CD4-positive, alpha-beta T cell treated with Interleukin-21 for 1 hour (primary cell): Measurements from ENCODE around the gene QSER1.
"Not testable (repeated sequence)": the region's sequence is repeated elsewhere in the genome, so short reads cannot be mapped to it uniquely, and the experiment has no call there.

Experiments
- DNase-seq: peaks from one replicate; pipeline ENCODE4 v3.0.0-alpha.2; 2020

The QSER1 gene

DNA sequence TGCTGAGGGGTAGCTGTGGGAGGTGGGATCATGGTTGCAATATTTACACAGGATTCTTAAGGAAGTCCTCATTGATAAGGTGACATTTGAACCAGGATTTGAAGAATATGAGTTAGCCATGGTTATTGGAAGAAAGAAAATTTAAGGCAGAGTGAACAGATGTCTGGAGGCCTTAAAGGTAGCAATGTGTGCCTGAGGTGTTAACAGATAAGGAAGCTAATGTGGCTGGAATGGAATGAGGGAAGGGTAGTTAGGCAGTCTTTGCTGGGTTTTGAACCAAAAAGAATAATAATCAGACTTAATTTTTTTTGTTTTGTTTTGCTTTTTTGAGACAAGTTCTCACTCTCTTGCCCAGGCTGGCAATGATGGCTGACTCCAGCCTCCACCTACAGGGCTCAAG lies 113.4 kb downstream of the QSER1 start:
- no peak for DNase-seq

DNA sequence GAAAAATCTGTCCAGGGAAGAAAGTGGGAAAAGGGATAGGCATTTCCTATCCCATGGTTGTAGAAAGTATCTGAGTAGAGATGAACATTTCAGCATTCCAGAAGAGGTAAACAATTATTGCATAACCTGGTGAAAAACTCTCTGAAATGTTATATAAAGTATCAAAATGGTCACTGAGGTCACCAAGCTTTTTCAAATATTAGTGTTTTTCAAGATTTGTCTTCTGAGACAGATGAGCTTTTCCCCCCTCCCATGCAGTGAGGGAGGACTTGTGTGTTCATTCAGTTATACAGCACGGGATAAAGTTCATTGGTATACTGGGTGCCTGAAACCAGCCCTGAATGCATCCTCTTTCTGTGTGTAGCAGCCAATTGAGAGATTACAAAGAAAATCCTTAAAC lies 121.1 kb downstream of the QSER1 start:
- DNase-seq: no peak

DNA sequence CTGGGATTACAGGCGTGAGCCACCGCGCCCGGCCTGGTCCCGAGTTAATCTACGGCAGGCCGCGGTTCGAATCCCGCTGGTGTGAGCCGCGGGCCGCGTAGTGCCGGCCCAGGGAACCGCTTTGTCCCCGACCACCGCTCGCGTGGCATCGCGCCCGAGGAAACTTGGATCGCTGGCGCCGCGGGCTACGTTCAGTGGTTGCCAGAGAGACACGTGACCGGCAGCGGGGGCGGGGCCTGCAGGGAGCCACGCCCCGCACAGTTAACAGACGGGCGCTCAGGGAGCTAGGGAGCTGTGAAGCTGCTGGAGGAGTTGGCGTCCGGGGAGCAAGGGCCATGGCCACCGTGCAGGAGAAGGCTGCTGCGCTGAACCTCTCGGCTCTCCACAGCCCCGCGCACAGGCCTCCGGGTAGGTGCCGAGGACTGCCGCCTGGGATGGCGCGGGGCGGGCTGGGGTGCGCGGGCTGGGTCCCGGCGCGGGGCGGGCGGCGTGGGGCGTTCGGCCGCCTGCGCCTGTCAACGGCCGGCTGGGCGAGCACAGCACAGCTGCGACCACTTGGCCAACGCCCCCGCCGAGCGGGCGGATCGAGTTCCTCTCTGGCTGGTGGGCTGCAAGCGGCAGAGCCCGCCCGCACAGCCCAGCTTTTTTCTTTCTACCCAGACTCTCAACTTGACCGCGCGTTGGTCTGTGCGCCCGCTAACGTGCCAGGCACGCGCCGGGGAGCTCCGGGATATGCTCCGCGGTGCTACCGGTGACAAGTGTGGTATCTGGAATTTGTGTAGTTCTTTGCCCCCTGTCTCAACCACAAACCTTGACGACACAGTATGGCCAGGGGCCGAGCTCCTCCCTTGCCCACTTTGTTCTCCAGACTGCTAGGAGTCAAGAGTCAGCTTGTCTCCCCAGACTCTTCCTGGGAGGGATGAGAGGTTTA lies 123.3 kb downstream of the QSER1 start, which contains the start of gene DEPDC7:
Gene DEPDC7, plus strand, starts transcription at position 258 of the 931 bp plus-strand sequence. Its CDS starts 78 bp downstream, at position 336.
- DNase-seq: peak; percentile 77

DNA sequence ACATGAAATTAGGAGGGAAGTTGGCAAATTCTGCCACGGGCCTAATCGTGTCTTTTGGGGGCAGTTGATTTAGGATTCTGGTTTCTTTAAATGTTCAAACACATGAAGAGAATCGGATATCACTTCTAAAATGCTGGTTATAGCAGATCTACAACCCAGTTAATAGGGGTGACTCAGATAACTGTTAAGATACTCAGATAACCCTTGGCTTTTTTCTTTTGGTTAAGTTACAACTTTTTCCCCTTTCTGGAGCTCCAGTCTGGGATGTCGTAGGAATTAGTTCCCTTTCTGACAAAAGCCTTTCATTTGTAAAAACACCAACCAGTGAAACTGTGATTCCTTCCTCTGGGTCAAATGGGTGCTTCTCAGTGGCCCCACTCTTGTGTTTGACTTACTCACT lies 124.0 kb downstream of the QSER1 start:
- no peak for DNase-seq

DNA sequence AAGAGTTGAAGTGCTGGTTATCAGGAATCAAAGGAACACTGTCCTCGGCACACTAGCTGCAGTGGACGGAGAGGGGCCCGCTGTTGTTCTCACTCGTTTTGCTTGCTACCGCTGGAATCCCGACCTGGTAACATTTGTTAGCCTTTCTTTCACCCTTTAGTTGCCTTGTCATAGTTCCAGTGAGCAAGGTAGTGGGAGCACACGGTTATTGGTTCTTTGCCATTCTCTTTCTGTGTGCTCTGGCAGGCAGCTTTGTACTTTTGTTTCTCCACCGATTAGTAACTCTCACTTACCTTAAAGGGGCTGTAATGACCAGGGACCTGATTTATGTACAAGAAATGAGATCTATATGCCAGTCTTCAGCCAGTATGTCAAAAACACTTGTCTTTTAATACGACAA lies 124.9 kb downstream of the QSER1 start:
- DNase-seq: no peak

DNA sequence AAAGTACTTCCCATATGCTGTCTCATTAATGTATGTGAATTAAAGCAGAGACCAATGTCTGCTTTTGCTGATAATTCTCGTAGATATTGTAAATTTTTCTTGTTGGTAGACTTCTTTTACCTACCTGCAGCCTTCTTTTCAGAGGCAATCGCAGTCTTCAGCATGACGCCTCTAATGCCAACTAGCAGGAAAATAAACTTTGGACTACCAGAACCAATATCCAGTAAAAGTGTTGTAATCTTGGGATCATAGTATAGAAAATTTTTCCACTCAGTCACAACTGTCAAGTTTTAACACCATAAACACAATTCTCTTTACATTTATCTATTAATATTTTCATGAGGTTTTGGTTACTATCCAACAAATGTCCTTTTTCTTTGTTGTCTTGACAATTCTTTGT lies 125.4 kb downstream of the QSER1 start:
- DNase-seq: no peak

DNA sequence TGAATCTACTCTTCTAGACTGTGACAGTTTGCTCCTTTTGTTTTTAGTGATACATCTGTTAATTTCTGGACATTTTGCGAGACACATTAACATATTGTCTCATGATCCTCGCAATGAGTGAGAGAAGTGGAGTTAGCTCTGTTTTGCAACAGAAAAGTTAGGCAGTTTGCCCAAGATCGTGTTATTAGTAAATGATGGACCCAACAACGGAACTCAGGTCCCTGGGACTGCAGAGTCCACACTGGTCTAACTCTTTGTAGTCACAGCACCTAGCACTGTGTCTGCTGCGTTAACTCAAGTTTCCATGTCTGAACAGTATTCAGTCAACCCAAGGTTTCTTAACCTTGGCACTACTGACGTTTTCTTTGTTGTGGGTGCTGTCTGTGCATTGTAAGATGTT lies 126.2 kb downstream of the QSER1 start:
- DNase-seq: no peak

DNA sequence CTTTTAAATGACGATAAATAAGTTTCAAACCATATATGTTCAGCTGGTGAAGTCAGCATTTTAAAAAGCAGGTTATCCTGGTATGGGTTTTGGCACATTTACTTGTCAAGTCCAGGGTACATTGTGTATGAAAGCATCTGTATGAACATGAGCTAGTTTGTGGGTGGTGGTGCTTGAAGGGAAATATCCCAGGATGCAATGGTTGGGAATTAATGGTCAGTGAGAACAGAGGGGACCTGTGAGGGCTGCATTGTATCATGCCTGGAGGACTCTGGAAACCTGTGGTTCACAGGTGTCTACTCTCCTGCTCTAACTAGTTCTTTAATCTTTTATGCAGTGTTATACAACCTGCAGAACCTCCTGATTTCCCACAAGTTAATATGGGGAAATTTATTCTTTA lies 128.9 kb downstream of the QSER1 start:
- DNase-seq: no peak

DNA sequence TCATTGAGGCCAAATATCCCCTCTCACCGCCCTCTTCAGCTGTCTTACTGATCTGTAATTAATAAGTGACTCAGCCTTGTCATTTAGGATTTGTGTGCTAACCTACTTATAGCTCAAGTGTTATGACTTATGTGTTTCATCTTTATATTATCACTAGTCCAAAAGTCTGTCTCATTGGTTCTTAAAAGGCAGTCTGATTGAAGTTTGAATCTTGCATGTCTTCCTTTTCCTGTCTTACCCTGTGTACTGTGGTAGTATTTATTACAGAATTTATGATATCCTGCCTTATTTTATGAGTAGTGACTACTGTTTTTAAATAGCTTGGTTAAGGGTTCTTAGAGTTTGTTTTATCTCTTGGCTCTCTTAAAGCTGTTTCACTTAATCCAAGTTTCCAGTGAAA lies 129.3 kb downstream of the QSER1 start:
- DNase-seq: no peak

DNA sequence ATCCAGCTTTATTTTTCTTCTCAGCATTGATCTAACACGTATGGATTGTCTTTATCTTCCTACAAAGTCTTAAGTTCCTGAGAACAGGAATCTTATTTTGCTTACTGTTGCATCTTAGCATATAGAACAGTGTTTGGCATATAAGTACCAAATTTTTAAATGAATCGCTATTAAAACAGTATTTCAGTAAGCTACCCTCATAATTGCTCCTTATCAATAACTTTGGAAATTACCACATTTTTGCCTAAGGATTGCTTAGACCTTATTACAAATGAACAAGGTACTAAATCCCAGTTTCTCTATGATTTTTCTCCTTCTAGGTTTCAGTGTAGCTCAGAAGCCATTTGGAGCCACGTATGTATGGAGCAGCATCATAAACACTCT lies 132.7 kb downstream of the QSER1 start:
- no peak for DNase-seq

DNA sequence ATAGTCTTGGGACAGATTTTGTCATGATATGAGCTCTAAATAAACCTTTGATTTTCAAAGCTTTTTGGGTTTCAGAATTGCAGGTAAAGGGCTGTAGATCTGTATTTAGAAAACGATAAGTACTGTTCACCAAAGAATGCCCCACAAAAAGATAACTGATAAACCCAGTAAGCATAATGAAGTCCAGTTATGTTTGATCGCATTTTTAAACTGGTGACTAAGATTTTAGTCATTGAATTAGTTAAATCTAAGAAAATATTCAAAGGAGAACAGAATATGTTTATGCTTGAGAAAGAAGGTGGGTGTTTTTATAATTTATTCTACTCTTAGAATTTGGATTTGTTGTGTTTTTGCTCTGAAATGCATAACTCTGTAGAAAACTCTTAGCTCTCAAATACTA lies 134.6 kb downstream of the QSER1 start:
- no peak for DNase-seq

DNA sequence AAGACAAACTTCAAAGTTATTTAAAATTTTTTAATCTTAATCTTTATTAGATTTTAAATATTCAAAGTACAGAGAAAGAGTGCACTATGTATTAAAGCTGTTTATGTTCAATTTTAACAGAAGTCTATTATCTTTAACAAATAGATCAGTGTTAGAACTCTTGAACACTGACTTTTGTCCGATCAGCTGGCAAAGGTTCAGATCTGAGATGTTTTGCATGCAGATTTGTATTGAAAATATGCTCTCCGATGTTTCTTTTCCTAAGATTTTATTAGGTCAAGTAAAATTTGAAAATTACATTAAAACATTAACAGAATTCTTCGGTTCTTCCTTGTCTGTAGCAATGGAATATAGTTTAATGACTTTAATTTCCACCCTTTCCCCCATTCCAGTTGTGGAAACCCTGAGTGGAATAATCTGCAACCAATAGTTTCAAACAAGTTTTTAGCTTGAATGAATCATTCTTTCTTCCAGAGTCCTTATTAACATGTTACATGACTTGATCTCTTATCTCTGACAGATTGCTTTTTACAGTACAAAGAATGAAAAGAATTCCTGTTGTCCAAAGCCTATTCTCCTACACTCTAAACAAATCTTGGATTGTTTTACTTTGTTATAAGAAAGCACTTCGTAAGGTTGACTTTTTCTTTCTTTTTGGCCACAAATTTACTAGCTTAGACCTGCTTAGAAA lies 135.4 kb downstream of the QSER1 start:
- no peak for DNase-seq

DNA sequence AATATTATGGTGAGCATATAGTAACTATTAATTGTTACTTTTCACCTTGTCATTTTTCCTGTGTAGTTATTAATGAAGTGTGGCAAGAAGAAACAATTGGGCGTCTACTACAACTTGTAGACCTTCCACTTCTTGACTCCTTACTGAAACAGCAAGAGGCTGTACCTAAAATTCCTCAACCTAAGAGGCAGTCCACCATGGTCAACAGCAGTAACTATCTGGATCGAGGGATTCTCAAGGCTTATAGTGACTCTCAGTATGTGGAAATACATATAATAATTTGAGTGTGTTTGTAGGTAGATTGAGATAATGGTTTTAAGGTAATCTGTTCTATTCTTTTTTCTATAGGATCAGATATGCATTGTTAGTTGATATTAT lies 135.9 kb downstream of the QSER1 start:
- no peak for DNase-seq

DNA sequence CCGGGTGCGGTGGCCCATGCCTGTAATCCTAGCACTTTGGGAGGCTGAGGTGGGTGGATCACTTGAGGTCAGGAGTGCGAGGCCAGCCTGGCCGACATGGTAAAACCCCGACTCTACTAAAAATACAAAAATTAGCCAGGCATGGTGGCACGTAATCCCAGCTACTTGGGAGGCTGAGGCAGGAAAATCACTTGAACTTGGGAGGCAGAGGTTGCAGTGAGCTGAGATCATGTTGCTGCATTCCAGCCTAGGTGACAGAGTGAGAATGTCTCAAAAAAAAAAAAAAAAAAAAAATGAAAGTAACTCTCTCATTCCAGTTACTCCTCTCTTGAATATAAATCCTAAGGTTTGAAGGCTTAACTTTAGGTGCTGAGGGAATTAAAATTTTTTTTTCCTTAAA lies 136.6 kb downstream of the QSER1 start:
- DNase-seq: not testable (repeated sequence)
